Activated gamma-delta T cell treated with anti-CD3 and anti-CD28 coated beads, Interleukin-2, amount 50 U/mL, for 16 hours (primary cell): ENCODE results near the gene PAXX.

Experiments used
- DNase-seq: peaks from one replicate; pipeline ENCODE4 v3.0.0-alpha.2; 2020; ENCODE audit warnings: low read depth

The PAXX gene

DNA sequence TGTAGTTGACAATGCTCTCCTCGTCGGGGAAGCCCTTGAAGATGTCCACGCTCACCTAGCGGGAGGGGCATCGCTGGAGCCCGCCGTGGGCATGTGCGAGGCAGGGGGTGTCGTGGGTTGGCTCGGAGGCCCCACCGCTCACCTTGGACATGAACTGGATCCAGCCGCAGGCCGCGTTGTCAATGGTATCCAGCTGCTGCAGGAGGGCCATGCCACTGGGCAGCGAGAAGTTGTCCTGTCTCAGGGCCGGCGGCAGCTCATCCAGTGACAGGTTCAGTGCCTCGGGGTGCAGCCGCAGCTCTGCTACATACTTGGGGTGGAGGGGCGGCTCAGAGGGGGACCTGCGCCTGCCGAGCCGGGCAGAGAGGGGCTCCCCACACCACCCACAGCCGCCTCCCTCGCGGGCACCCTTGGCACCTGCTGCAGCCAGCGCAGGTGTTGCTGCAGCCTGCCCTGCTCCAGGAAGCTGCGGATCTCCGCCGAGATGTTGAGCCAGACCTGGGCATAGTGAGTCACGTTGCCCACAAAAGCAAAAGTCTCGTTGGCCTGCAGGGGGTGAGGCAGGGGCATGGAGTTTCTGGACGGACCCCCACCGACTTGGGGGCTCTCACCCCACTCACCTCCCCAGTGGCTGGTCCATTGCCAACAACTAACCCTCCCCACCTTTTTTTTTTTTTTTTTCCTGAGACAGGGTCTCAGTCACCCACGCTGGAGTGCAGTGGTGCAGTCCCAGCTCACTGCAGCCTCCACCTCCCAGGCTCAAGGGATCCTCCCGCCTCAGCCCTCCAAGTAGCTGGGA, 26.7 kb downstream of the PAXX start:
- no peak for DNase-seq

DNA sequence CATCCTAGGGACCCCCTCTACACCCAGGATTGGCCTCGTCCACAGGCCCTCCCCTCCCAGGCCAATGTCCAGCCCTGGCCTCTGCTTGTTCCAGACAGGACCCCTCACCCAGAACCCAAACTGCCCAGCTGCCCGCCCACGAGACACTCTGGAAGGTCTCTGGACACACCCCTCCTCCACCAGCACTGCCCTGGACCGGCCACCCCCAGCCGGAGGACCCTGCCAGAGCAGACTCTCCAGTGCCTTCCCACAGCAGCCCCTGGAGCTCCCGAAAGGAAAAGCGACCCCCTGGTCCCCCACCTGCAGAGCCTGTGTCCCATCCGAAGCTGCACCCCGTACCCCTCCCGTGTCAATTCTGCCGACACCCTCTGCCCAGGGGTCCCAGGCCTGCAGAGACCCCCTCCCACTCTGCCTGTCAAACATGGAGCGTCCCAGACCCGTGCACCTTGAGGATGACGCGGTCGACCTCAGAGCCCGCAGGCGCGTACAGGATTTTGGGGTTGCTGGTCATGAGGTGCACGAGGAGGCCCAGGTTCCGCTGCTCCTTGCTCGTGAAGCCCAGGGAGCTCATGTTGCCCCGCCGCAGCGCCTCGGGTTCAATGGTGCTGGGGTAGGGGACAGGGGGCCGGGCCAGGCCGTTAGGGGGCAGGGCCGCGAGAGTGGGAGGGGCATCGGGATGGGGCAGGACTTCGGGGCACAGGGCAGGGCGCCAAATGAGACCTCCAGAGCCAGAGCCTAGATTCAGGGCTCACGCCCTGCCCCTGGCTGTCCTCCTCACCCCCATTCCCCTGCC, 27.9 kb downstream of the PAXX start:
- no peak for DNase-seq

GRCh38 chr9:137020771-137021567, 28.7 kb downstream of the PAXX start:
- DNase-seq, result no peak

GRCh38 chr9:137021568-137021978, 29.4 kb downstream of the PAXX start:
- no peak for DNase-seq

- DNase-seq, result peak; percentile 59
These were observed 29.9 kb downstream of the PAXX start for GRCh38 chr9:137021979-137022661.

- no peak for DNase-seq
These were observed 30.4 kb downstream of the PAXX start for GRCh38 chr9:137022662-137023008.

- DNase-seq, result no peak
These were observed 30.9 kb downstream of the PAXX start for GRCh38 chr9:137023157-137023556.

DNA sequence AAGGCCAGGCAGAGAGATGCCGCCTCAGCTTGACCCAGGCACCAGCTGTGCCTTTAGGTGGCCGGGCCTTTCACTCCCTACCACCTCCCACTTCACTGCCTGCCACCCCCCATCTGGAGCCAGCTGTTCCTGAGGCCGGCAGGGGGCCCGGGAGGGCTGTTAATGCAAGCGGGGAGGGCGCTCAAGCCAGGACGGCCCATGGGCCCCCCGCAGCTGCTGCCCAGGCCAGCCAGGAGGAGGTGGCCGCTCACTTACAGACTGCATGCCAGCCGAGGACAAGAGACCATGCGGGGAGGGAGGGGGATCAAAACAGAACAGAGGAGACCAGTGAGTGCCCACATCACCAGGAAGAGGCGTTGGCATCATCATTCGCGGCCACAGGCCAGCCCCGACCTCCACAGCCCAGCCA, 31.4 kb downstream of the PAXX start:
- DNase-seq, result no peak

GRCh38 chr9:137025517-137025966, 33.3 kb downstream of the PAXX start:
- DNase-seq, result no peak

DNA sequence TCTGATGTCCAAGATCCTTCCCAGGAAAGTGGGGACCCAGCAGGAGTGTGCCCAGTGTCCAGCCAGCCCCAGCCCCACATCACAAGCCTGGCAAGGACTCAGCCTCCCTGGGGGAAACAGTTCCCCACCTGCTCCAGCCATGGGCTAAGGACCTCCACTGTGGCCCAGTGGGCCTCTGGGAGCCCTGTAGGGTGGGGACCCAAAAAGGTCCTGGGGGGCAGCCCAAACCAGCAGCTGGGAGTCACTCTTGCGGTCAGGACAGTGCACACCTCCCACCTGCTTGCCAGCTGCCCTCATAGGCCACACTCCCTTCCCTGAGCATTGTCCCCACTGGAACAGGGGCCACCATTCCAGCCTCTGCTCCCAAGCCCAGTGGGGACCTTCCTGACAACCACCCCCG, 34.2 kb downstream of the PAXX start:
- no peak for DNase-seq

GRCh38 chr9:137026828-137027227, 34.6 kb downstream of the PAXX start:
- no peak for DNase-seq

GRCh38 chr9:137027369-137028262, 35.4 kb downstream of the PAXX start, which contains the start of gene ABCA2:
ABCA2 (minus strand) TSS chr9:137028237; CDS start chr9:137028140, 97 bp downstream.
- no peak for DNase-seq

DNA sequence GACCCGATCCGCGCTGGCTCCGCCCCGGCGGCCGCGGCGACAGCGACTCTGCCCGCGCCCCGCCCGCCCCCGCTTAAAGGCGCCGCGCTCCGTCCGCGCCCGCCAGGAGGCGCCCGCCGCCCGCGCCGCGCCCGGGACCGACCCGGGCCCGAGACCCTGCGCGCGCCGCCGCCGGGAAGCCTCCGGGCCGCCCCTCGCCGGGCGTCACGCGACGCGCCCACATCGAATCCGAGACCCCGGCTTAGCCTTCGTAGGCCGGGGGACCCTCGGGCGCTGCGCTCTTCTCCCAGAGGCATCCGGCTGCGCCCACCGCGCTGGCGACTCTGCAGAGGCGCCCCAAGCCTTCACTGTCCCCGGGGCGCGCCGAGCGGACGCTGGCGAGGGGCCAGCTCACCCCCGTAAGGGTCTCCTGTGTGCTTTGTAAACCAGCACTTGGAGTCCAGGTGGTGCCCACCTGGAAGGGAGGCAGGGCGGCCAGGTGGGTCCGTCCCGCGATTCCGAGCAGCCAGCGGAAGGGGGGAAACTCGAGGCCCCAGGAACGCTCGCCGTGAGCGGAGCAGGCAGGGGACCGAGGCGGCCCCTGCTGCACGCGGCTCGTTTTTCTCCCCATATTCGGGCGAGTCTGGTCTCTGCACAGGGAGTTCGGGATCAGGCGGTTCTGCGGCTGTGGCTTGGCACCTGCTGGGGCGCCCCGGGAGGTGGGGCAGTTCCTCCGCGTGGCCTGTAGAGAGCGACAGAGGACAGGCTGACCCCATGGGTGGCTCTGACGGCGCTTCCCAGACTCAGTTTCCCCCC, 36.2 kb downstream of the PAXX start:
- peak; percentile 44 for DNase-seq

GRCh38 chr9:137029058-137029936, 37.1 kb downstream of the PAXX start:
- DNase-seq, result peak; percentile 61

DNA sequence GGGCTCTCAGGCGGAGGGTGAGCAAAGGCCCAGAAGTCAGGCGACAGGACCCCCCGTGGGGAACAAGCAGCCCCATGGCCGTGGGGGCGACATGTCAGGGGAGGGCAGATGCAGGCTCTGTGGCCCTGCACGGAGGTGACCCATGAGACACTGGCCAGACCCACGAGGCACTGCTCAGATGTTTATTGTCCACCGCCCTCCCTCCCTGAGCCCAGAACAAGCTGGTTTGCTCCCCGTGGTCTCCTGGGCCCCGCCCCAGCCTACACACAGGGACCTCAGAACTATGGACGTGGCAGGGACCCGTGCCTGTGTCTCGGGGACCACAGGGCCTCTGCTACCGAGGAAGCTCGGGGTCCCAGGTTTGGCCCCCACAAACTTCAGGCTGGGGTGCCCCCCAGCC, 37.8 kb downstream of the PAXX start:
- DNase-seq, result no peak

GRCh38 chr9:137030538-137031527, 38.6 kb downstream of the PAXX start:
- DNase-seq, result peak; percentile 33

DNA sequence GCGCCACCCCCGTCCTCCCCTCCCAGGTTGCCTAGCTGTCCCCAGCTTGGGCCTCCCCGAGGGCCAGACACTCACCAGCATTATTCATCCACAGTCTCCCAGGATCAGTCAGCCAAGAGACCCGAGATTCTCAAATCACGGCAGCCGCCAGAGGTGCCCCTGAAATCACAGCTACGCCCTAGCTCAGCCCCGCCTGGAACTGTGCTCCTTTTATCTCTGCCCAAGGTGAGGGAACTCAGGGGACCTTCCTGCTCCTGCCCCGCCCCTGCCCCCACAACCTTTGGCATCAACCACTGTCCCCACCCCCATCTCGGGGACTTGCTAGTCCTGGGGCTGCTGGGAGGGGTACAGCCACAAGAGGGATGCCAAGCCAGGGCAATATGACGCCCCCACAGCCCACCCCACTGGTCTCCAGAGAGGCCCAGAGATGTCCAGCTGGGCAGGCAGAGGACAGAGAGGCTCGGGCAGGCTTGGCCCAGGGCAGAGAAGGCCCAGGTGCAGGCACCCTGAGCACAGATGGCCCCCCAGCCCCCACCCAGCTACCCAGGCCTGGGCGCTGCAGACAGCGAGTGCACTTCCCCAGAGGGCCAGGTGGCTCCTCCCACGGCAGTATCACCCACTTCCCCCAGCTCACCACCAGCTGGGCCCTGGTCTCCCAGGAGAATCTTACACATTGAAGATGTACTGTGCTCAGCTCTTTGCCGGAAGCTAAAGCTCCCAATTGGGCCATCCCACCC, 39.9 kb downstream of the PAXX start, which contains the start of gene FUT7:
FUT7 (minus strand) TSS at position 185 of the 737 bp plus-strand sequence; CDS start at position 88, 97 bp downstream.
- no peak for DNase-seq
